Progenitor cell of endocrine pancreas (in vitro differentiated cells): ENCODE results near the gene H1-8. TPM values are rescaled to one million over a fixed set of nuclear protein-coding genes. Genes with fewer than 3 reads are reported as not detected.

ENCODE experiments used
- DNase-seq: peaks from one replicate; pipeline ENCODE4 v3.0.0; 2021; ENCODE audit warnings: low spot score; ENCODE audit not compliant: unreplicated experiment
- H3K27ac Mint-ChIP-seq: 2 replicates; pipeline ENCODE4 v1.8.0; 2021; ENCODE audit warnings: mild to moderate bottlenecking, moderate library complexity, mixed read lengths
- H3K27me3 Mint-ChIP-seq: 2 replicates; pipeline ENCODE4 v1.8.0; 2021; ENCODE audit warnings: mixed read lengths
- H3K36me3 Mint-ChIP-seq: 2 replicates; pipeline ENCODE4 v1.8.0; 2022; ENCODE audit warnings: mixed read lengths; ENCODE audit not compliant: insufficient read depth
- H3K4me1 Mint-ChIP-seq: 2 replicates; pipeline ENCODE4 v1.8.0; 2021; ENCODE audit warnings: low read depth, mixed read lengths
- H3K4me3 Mint-ChIP-seq: 2 replicates; pipeline ENCODE4 v1.8.0; 2021; ENCODE audit warnings: low read depth, mild to moderate bottlenecking, moderate library complexity, mixed read lengths
- H3K9me3 Mint-ChIP-seq: 2 replicates; pipeline ENCODE4 v1.8.0; 2021; ENCODE audit warnings: low read depth, mixed read lengths
- CTCF ChIP-seq: fragments of 200-600 bp; sonication (generic); IDR thresholded peaks from one replicate; pipeline ENCODE4 v1.5.0; 2021; ENCODE audit warnings: antibody characterized with exemption, mild to moderate bottlenecking; ENCODE audit not compliant: unreplicated experiment
- total RNA-seq: library from RNA; stranded (reverse); gene quantifications from 2 replicates; pipeline ENCODE4 v1.2.1, GENCODE V29; 2021

Gene H1-8
- total RNA-seq, 1 donor from 2014 or later: not detected

DNA sequence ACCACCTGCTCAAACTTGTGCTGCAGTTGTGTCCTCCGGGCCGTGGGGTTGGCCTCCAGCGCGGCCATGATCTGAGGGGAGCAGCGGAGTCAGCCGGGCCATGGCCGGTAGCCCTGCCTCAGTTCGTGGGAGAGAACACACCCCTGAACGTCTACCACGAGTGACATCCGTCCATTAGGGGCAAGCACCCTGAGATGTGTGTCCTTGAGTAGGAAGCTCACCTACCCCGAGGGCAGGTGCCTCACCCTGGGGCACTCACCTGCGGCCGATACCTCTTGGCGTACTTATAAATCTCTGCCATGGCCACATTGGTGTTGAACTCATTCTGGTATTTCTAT is 13.4 kb downstream of the H1-8 start:
- Mint-ChIP-seq H3K4me3 (no peak overlapping the region), H3K4me1 (peaks cover 2% of the 10 kb centered on the region), H3K36me3 (no peaks in the 10 kb centered on the region), H3K27ac (no peak overlapping the region), H3K9me3 (no peaks in the 10 kb centered on the region), H3K27me3 (peaks cover 22% of the 10 kb centered on the region)
- DNase-seq: no peak
- no peak for TF ChIP-seq CTCF

DNA sequence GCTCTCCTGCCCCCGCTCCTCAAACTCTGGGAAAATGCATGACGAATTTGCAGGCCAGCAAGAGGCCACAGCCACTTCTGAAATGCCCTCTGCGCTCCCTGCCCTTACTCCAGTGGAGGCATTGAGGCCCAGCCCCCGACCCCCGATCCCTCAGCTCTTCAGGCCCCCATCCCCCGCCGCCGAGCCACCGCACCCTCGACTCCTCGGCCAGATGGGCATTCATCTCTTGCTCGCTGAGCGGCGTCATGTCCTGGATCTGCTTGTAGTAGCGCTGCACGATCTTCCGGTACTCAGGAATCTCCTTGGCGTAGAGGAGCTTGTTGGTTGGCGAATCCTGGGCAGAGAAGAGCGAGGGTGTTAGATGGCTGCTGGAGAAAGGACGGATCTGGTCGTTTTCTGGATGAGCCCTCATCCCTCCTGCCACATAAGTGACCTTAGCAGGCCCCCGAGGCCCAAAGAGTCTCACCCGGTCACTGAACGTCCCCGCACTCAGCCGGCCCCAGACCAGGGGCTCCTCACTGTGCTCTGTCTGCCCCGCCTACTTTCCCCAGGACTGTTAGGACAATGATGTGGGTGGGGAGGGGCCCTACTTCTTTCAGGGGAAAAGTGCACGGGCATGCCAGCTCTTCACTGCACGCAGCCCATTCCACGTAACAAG is 14.0 kb downstream of the H1-8 start:
- H3K9me3 Mint-ChIP-seq: no peaks in the 10 kb centered on the region
- no peak for DNase-seq
- TF ChIP-seq CTCF: no peak
- no peaks in the 10 kb centered on the region for H3K36me3 Mint-ChIP-seq
- no peak overlapping the region for H3K4me3 Mint-ChIP-seq
- no peak overlapping the region for H3K27ac Mint-ChIP-seq
- H3K27me3 Mint-ChIP-seq: peaks cover 20% of the 10 kb centered on the region
- H3K4me1 Mint-ChIP-seq: peaks cover 2% of the 10 kb centered on the region

DNA sequence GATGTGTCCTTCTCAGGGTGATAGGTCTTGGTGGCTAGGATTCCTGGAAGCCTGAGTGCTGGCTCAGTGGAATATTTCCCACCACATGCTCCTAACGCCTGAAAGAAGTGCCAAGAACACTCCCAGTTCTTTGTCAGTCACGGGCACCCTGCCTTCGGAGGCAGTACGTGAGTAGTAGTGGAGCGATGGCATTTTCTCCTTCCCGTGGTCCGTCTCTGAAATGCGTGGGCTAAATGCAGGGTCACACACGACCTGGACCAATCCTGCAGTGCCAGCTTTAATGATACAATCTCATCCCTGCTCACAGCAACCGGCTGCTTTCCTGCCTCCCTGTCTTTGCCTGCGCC is 14.5 kb downstream of the H1-8 start:
- no peak for TF ChIP-seq CTCF

GRCh38 chr3:129558081-129558771 is 15.3 kb downstream of the H1-8 start:
- no peaks in the 10 kb centered on the region for H3K36me3 Mint-ChIP-seq
- H3K4me3 Mint-ChIP-seq: no peak overlapping the region
- peaks cover 2% of the 10 kb centered on the region for H3K4me1 Mint-ChIP-seq

More for the DNA sequence above, 14.5 kb downstream of the H1-8 start:
- Mint-ChIP-seq H3K4me3 (no peak overlapping the region), H3K27ac (no peak overlapping the region), H3K9me3 (no peaks in the 10 kb centered on the region), H3K27me3 (peaks cover 15% of the 10 kb centered on the region), H3K36me3 (no peaks in the 10 kb centered on the region), H3K4me1 (peaks cover 2% of the 10 kb centered on the region)
- DNase-seq: no peak

More at GRCh38 chr3:129558081-129558771, 15.3 kb downstream of the H1-8 start:
- DNase-seq: no peak
- TF ChIP-seq CTCF: no peak
- Mint-ChIP-seq H3K9me3 (no peaks in the 10 kb centered on the region), H3K27ac (peak overlapping the region; percentile 9), H3K27me3 (peaks cover 10% of the 10 kb centered on the region)
